ENCODE results near the gene ATP6AP1.
A peak's percentile ranks its signal among the peaks of the same experiment; 100 is the strongest.

ATP6AP1 gene

GRCh38 chrX:154472685-154473632 is 44.5 kb downstream of the ATP6AP1 start:
- DNase-seq = no peak

GRCh38 chrX:154473683-154474082 is 45.2 kb downstream of the ATP6AP1 start:
- no peak for DNase-seq

GRCh38 chrX:154476821-154477220 is 48.3 kb downstream of the ATP6AP1 start:
- no peak for DNase-seq

GRCh38 chrX:154477891-154478477 is 49.5 kb downstream of the ATP6AP1 start:
- DNase-seq = no peak

- DNase-seq = peak; percentile 93
Observed at GRCh38 chrX:154478728-154479622, 50.5 kb downstream of the ATP6AP1 start, which contains the start of gene LAGE3. LAGE3 (minus strand) TSS chrX:154479281; CDS start chrX:154478915, 366 bp downstream.

- no peak for DNase-seq
Observed at GRCh38 chrX:154481195-154481594, 52.7 kb downstream of the ATP6AP1 start.

GRCh38 chrX:154481911-154482601 is 53.6 kb downstream of the ATP6AP1 start:
- no peak for DNase-seq

- DNase-seq = no peak
Observed at GRCh38 chrX:154482786-154483185, 54.3 kb downstream of the ATP6AP1 start.

GRCh38 chrX:154483325-154483724 is 54.8 kb downstream of the ATP6AP1 start:
- no peak for DNase-seq

- DNase-seq = no peak
Observed at GRCh38 chrX:154484255-154485149, 56.0 kb downstream of the ATP6AP1 start.

- DNase-seq = no peak
Observed at GRCh38 chrX:154485150-154486051, 56.9 kb downstream of the ATP6AP1 start.

GRCh38 chrX:154486052-154486395 is 57.5 kb downstream of the ATP6AP1 start:
- peak; percentile 29 for DNase-seq
